NB4 (cell line): Measurements from ENCODE around the gene MGAT3.

Experiments
- POLR2A ChIP-seq: IDR thresholded peaks from 2 replicates; pipeline ENCODE4 v1.6.1; 2011; ENCODE audit warnings: mild to moderate bottlenecking; ENCODE audit not compliant: insufficient read length; ENCODE audit errors: extremely low read depth
- TF ChIP-seq, protein P1 (sequence below): IDR thresholded peaks from one replicate; pipeline ENCODE4 v1.5.1; 2012; ENCODE audit warnings: low read depth, low read length
- TF ChIP-seq, protein P2 (sequence below): IDR thresholded peaks from 2 replicates; pipeline ENCODE4 v1.6.1; 2011; ENCODE audit warnings: low read depth, low read length

DNA sequence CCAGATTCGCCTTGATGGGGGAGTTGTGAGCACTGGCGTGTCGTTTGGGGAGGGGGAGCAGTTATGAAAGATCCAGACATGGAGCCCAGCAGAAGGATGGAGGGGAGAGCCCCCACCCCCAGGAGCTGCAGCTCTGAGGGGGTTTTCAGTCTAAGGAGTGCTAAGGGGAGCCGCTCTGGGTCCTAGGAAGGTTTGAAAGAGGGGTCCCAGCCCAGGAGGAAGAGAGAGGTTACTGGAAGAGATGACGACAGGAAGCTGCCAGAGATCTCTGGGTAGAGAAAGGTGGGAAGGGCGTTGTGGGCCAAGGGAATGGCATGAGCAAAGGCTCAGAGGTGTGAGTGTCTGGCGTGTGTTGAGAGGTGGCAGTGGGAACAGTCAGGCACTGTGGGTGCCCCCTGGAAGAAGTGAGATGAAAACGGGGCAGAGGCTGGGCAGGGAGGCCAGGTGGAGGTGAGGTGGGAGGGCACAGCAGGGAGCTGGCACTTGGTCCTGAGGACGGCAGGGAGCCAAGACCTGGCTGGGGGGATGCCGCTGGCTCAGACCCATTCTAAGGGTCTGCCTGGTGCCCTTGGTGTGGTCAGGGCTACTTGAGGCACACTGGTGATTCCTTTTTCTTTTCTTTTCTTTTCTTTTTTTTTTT is 1.8 kb downstream of the MGAT3 start:
- TF ChIP-seq, protein P1, sequence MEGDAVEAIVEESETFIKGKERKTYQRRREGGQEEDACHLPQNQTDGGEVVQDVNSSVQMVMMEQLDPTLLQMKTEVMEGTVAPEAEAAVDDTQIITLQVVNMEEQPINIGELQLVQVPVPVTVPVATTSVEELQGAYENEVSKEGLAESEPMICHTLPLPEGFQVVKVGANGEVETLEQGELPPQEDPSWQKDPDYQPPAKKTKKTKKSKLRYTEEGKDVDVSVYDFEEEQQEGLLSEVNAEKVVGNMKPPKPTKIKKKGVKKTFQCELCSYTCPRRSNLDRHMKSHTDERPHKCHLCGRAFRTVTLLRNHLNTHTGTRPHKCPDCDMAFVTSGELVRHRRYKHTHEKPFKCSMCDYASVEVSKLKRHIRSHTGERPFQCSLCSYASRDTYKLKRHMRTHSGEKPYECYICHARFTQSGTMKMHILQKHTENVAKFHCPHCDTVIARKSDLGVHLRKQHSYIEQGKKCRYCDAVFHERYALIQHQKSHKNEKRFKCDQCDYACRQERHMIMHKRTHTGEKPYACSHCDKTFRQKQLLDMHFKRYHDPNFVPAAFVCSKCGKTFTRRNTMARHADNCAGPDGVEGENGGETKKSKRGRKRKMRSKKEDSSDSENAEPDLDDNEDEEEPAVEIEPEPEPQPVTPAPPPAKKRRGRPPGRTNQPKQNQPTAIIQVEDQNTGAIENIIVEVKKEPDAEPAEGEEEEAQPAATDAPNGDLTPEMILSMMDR, result no peak
- TF ChIP-seq POLR2A, result no peak
- TF ChIP-seq, protein P2, sequence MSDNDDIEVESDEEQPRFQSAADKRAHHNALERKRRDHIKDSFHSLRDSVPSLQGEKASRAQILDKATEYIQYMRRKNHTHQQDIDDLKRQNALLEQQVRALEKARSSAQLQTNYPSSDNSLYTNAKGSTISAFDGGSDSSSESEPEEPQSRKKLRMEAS, result no peak
